Measurements from ENCODE around the gene ASPDH.

ASPDH gene

DNA sequence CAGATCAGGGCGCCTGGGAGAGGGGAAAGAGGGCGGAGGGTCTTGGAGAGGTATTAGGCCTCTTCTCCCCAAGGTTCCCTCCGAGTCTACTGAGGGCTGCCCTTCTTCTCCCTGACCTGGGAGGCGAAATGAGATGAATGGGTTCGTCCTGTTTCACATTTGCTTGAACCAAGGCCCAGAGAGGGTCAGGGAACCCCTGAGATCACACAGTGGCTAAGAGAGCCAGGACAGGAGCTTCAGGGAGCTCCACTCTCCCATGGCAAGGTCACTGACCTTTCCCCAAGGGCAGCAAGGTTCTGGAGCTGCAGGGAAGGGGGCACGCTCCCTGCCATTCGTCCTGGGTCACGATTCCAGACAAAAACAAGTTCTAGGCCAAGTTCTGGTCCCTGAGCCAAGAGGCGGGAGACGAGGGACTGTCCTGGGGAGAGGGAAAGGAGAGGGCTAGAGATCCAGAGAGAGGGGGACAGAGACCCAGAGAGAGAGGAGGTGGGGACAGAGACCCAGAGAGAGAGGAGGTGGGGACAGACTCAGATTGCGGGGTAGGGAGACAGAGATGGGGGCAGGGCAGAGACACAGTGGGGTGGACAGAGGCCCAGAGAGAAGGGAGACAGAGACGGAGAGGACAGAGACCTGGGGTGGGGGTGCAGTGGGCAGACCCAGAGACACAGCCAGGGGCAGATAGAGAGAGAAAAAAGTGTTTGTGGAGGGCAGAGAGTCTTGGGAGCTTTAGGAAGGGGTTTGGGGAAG, 541 bp downstream of the ASPDH start:
- DNase-seq: no peak

- DNase-seq: no peak
Measured at GRCh38 chr19:50512112-50512998, 1.4 kb downstream of the ASPDH start.

DNA sequence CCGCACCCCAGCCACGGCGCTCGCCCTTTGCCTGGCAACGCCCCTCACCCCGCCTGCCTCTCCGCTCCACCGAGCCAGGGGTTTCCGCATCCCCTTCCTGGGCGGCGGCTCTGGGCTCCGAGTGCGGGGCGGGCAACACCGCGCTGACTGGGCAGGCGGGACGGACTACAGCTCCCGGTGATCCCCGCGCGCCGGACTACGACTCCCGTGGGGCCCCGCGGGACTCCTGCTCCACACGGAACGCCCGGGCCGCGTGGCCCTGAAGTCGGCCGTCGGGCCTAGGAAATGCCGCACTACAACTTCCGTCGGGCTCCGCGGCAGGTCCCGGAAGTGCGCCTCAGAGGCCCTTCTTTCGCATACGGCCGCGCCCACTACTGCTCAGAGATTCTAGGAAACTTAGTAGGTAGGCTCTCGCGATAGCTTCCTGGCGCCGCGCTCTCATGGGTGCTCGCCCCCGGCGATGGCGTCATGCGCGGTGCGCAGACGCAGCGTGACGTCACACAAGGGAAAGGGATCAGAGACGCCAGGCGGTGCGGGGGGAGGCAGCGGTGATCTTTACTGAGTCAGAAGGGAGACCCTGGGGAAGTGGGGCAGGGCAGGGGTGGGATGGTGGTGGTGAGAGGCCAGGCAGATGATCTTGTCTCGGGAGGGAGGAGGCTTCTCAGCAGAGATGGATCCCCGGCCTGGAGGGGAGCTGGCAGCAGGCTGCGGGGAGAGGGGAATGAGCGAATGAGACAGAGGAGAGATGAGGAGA, 2.5 kb downstream of the ASPDH start, which contains the start of gene JOSD2:
TSS of gene JOSD2 (minus strand) at position 123 of the 754 bp plus-strand sequence. CDS start 760 bp downstream, outside the sequence.
- peak; percentile 95 for DNase-seq

- DNase-seq: no peak
Measured at GRCh38 chr19:50510700-50511068, 3.0 kb downstream of the ASPDH start.

GRCh38 chr19:50510121-50510670, 3.5 kb downstream of the ASPDH start:
- DNase-seq: no peak

DNA sequence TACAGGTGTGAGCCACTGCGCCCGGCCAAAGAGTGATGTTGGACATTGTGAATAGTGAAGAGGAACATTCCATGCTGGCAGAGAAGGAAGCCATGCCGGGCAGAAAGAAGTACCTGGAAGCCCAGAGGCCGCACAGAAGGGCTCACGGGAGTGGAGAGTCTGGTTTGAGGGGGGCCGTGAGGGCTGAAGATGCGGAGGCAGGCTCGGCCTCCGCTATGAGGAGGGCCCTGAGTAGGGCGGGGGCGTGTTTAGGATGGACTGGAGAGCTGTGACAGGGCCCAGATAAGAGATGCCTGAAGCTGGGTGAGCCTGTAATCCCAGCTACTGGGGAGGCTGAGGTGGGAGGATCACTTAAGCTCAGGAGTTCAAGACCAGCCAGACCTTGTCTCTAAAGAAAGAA, 4.3 kb downstream of the ASPDH start:
- DNase-seq: no peak

DNA sequence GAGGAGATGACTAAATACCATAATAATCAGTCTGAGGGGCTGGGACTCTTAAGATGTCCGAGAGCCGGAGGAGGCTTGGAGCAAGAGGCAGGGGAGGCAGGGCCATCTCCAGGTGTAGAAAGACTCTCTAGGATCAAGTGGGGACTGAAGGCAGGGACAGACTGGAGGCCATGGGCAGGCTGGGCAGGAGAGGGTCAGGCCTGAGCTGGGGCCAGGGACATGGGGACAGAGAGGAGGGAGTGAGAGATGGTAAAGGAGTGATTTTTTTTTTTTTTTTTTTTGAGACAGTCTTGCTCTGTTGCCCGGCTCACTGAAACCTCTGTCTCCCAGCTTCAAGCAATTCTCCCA, 4.9 kb downstream of the ASPDH start:
- DNase-seq: no peak

DNA sequence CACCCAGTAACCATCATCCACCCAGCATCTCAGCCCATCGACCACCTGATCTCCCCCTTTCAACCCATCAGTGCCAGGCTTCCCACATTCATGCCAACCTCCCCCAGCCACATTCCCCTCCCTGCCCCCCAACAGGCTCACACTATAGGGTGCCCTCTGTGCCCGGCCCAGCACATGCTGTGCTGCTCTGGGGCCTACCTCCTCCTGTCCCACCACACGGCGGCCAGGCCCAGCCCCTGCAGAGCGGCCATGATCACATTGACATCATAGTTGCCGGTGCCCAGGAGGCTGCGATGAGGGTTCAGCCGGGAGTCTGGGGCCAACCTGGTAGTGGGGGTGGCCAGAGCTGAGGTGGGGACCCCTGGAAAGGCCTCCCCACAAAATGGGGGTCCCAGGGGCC, 6.3 kb downstream of the ASPDH start:
- no peak for DNase-seq

- no peak for DNase-seq
Measured at GRCh38 chr19:50506700-50507099, 7.0 kb downstream of the ASPDH start.

- DNase-seq: no peak
Measured at GRCh38 chr19:50505856-50506611, 7.7 kb downstream of the ASPDH start.

DNA sequence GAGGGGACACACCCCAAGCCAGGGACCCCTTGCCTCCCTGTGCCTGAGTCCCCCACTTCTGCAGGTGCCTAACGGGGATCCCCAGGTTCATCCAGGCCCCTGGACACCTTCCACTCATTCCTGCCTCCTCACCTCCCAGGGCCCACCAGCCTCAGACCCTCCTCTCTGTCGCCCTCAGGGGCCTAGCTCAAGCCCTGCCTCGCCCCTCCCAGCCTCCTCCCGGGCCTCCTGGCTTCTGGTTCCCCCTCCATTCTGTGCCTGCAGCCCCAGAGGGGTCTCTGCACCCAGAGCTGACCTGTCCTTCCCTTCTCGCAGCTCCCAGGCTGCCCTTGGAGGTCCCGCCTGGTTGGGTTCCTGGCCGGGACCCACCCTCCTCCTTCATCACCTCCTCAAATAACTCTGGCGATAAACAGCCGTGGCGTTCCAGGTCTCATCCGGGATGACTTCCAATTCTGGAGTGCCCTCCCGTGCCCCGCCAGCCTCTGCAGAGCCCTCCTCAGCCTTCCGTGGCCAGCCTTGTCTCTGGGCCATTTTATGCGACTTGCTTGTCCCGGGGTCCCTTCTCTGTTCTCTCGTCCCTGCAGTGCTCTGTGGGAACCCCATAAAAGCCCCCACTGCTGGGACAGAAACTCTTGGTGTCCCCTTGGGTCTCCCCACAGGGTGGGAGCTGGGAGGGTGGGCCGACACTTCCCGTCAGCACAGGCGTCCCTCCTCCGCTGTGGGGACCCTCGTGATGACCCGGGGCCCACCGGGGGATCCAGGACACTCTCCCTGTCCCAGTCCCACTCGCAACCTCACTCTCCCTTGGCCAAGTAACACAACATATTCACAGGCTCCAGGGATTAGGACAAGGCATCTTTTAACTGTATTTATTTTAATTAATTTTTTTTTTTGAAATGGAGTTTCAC, 11.9 kb downstream of the ASPDH start:
- no peak for DNase-seq

DNA sequence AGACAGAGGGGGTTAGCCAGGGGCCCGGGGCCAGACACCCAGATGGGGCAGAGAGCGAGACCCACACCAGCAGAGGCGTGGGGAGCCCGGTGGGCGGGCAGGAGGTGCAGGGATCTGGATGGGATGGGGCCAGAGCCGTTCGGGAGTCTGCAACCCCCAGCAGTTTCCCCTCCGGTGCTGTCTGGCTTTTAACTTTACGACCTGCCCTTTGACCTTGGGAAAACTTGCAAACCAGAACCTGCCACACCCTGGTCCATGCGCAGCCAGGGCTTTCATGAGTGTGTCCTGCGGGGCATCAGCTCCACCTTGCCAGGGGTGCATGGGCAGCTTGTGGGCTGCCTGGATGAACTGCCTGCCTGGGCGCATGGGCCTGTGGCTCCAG, 12.5 kb downstream of the ASPDH start:
- DNase-seq: no peak

GRCh38 chr19:50500753-50501151, 13.0 kb downstream of the ASPDH start:
- DNase-seq: no peak

- DNase-seq: no peak
Measured at GRCh38 chr19:50500060-50500752, 13.5 kb downstream of the ASPDH start.

- no peak for DNase-seq
Measured at GRCh38 chr19:50498219-50499056, 15.3 kb downstream of the ASPDH start.

DNA sequence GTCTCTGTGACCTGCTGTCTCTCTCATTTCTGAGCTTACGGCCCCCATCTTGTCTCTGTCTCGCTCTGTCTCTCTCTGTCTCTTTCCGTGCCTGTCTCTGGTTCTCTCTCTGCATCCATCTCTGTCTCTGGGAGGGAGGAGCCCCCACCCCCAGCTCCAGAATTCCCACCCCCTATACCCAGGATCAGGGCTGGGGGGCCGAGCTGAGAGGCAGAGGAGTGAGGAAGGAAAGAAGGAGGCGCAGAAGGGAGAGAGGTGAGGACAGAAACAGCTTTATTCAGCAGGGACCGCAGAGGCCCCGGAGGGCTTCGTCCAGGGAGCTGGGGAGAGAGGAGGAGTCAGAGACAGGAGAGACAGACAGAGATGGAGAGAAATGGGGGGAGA, 16.7 kb downstream of the ASPDH start:
- DNase-seq: no peak

GRCh38 chr19:50496189-50497021, 17.3 kb downstream of the ASPDH start:
- DNase-seq: no peak

GRCh38 chr19:50495020-50495531, 18.6 kb downstream of the ASPDH start:
- DNase-seq: no peak

Measured in effector CD4-positive, alpha-beta T cell (primary cell).